Transverse colon (tissue), 4 donors: ENCODE data around the gene DICER1. TPM values are rescaled to one million over a fixed set of nuclear protein-coding genes. Genes with fewer than 3 reads are reported as not detected.

Experiments
- DNase-seq: peaks from one replicate; pipeline ENCODE4 v3.0.0-alpha.2; 2019
- H3K27ac ChIP-seq, 4 donors: fragments of 200-600 bp; sonication (generic); 2 replicates each; pipeline ENCODE4 v1.5.1; 2016 to 2018; ENCODE audit warnings: inconsistent platforms in 4 of 4
- H3K27me3 ChIP-seq: fragments of 200-600 bp; sonication (generic); 2 replicates; pipeline ENCODE4 v1.5.1; 2017; ENCODE audit warnings: inconsistent platforms
- H3K36me3 ChIP-seq, 4 donors: fragments of 200-600 bp; sonication (generic); 2 replicates each; pipeline ENCODE4 v1.5.1; 2017 to 2019; ENCODE audit warnings: inconsistent platforms in 4 of 4
- H3K4me1 ChIP-seq, 4 donors: fragments of 200-600 bp; sonication (generic); 2 replicates each; pipeline ENCODE4 v1.5.1; 2017 to 2020; ENCODE audit warnings: inconsistent platforms in 4 of 4
- H3K4me3 ChIP-seq, 4 donors: fragments of 200-600 bp; sonication (generic); 1 replicate in 1 of 4; 2 replicates in 3 of 4; pipeline versions ENCODE4 v1.5.1 to v1.6.1; 2017 to 2019; ENCODE audit warnings: inconsistent platforms in 4 of 4
- H3K9me3 ChIP-seq, 2 donors: fragments of 200-600 bp; sonication (generic); 2 replicates each; pipeline ENCODE4 v1.5.1; 2017 to 2019; ENCODE audit warnings: inconsistent platforms in 2 of 2
- EP300 ChIP-seq: sonication (generic); formaldehyde crosslinking; IDR thresholded peaks from one replicate; pipeline ENCODE4 v1.6.1; 2017; ENCODE audit warnings: antibody characterized with exemption, low read depth
- POLR2A ChIP-seq: fragments of 450-650 bp; IDR thresholded peaks from one replicate; pipeline ENCODE4 v1.6.1; 2016; ENCODE audit warnings: antibody characterized with exemption, mild to moderate bottlenecking, moderate library complexity
- POLR2AphosphoS5 ChIP-seq, 3 donors: sonication (generic); formaldehyde crosslinking; IDR thresholded peaks; one replicate each; pipeline ENCODE4 v1.6.1; 2016; ENCODE audit warnings: antibody characterized with exemption in 3 of 3
- WGBS, 2 donors: methylation state at CpG; one replicate each; pipeline ENCODE4 v1.1.5; 2018; ENCODE audit warnings: low coverage in 1 of 2; 5-methylcytosine and 5-hydroxymethylcytosine counted together
- in situ Hi-C, 4 donors: fragments of 200-750 bp; cut with MboI; loops; one replicate each; pipeline versions ENCODE4 v1.15.0 to v1.15.1; 2017; ENCODE audit warnings: low sequenced_read_pairs in 3 of 4, low pct_ligation_motif_present in 1 of 4, low pct_unique_long_range_greater_than_20kb in 1 of 4
- intact Hi-C: fragments of 100-400 bp; cut with DNase I; formaldehyde crosslinking; loops from one replicate; pipeline ENCODE4 v1.15.1; 2023; ENCODE audit warnings: low total_unique reads
- total RNA-seq, 4 donors: library from RNA; depleted of rRNA; stranded (reverse); fragments of >200 nt; gene quantifications; one replicate each; pipeline ENCODE4 v1.1.0, GENCODE V29; 2016
- TF ChIP-seq, protein P1 (sequence below), 5 experiments: fragments of 200-600 bp in 3 of 5; fragments of 450-650 bp in 2 of 5; sonication (generic) in 3 of 5; IDR thresholded peaks; 1 replicate in 2 of 5; 2 replicates in 3 of 5; pipeline ENCODE4 v1.5.1; 2016 to 2017; ENCODE audit warnings: antibody characterized with exemption in 5 of 5, inconsistent platforms in 3 of 5, mild to moderate bottlenecking in 2 of 5, moderate library complexity in 1 of 5

Gene DICER1
- total RNA-seq, 4 donors from 2014 or later: 45.6 to 102 (median 71.4) TPM

DNA sequence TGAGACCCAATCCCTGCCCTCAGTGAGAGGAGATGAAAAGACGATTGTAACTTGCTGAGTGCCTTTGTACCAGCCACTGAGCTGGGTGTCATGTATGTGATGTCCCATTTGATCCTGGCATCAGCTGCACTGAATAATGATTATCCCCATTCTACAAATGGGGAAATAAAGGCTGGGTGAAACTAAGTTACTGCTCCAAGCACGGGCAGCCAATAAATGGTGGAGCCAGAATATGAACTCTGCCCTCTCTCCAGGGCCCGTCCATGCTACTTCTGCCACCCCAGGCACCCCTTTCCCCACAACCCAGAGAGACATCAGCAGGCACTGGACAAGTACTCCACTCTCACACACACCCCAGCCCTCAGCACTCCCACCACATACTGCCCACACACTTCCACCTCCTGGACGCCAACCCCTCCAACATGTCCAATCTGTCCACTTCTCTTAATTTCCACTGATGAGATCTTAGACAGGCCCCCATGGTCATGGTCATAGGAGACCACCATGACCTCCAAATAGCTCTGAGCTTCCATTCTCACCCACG is 115.8 kb downstream of the DICER1 start:
- no peaks in the 10 kb centered on the region for H3K9me3 ChIP-seq
- no peak for DNase-seq
- no peaks in the 10 kb centered on the region for H3K36me3 ChIP-seq
- peak overlapping the region; percentile 13 to 58 (median 28) for H3K27ac ChIP-seq
- intact Hi-C loops: no loop called here
- no peak overlapping the region for H3K4me3 ChIP-seq
- H3K27me3 ChIP-seq: no peaks in the 10 kb centered on the region
- WGBS, 2 donors: 67 to 83% methylated on average over 2 to 5 of the region's 5 CpGs
- no peak for TF ChIP-seq POLR2A
- TF ChIP-seq, protein P1, sequence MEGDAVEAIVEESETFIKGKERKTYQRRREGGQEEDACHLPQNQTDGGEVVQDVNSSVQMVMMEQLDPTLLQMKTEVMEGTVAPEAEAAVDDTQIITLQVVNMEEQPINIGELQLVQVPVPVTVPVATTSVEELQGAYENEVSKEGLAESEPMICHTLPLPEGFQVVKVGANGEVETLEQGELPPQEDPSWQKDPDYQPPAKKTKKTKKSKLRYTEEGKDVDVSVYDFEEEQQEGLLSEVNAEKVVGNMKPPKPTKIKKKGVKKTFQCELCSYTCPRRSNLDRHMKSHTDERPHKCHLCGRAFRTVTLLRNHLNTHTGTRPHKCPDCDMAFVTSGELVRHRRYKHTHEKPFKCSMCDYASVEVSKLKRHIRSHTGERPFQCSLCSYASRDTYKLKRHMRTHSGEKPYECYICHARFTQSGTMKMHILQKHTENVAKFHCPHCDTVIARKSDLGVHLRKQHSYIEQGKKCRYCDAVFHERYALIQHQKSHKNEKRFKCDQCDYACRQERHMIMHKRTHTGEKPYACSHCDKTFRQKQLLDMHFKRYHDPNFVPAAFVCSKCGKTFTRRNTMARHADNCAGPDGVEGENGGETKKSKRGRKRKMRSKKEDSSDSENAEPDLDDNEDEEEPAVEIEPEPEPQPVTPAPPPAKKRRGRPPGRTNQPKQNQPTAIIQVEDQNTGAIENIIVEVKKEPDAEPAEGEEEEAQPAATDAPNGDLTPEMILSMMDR (IDR thresholded peaks at IDR 0.05): no peak
- no peak for TF ChIP-seq POLR2AphosphoS5 (IDR thresholded peaks at IDR 0.05)
- no peak for TF ChIP-seq EP300
- in situ Hi-C loops: no loop called here
- H3K4me1 ChIP-seq: peaks cover 0 to 4% (median 1%) of the 10 kb centered on the region in 4 donors

DNA sequence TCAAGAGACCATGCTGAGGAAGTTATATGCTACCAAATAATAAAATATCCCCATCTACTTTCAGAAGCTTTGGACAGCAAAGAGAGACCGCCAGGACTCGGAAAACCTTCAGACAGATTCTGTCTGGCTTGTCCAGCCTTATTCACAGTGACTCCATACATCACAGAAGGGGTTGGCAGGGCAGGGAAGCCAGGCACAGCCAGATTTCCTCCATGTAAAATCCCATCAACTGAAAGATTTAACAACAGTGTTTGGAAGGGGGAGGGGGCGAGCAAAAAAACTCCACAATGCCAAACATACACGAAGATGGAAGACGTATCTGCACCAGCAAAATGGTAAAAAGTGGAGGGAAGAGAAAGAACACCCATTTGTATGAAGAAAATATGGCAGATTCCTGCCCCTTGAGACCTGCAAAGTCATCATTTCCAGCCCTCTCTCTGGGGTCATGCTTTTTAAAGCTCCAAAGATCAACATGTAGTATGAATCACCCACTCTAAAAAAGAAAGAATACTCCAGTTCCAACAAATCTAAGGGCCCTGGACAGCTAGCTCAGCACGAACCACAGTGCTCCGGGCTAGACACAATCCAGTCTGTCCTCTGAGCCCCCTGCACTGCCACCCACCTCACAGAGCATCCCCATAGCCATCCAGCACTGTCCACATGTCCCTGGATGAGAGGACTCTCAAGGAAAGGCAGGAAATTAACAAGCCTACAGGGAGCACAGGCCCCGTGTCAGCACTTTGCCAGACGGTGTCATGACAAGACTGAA is 116.4 kb downstream of the DICER1 start:
- Histone ChIP-seq H3K36me3 (no peaks in the 10 kb centered on the region), H3K27me3 (no peaks in the 10 kb centered on the region), H3K9me3 (no peaks in the 10 kb centered on the region), H3K4me1 (no peaks in the 10 kb centered on the region), H3K4me3 (no peak overlapping the region), H3K27ac (peak overlapping the region; percentile 18 to 58 (median 28))
- TF ChIP-seq POLR2AphosphoS5 (IDR thresholded peaks at IDR 0.05): peak in 1 of 3 donors; percentile 20
- TF ChIP-seq, protein P1 (IDR thresholded peaks at IDR 0.05): no peak
- intact Hi-C loops (no loop called here), in situ Hi-C loops (no loop called here)
- WGBS, 2 donors: 59 to 68% methylated on average over 5 to 9 of the region's 9 CpGs
- no peak for DNase-seq

DNA sequence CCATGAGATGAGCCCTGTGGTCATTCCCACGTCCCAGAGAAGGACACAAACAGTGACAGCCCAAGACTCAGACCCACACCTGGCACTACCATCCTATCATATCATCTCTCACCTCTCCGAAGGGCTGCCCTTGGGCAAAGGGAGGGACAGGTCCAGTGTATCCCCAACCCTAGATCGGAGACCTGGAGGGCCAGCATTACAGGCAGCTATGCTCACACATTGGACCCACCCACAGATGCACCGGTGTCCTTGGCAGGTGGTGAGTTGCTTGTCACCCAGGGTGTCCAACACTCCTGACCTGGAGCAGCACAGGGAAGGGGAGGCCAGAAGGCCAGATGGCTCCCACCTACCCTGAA is 117.4 kb downstream of the DICER1 start:
- Histone ChIP-seq H3K4me1 (no peaks in the 10 kb centered on the region), H3K9me3 (no peaks in the 10 kb centered on the region), H3K27ac (no peak overlapping the region), H3K27me3 (no peaks in the 10 kb centered on the region), H3K4me3 (no peak overlapping the region), H3K36me3 (no peaks in the 10 kb centered on the region)
- DNase-seq: no peak
- intact Hi-C loops: no loop called here
- in situ Hi-C loops: no loop called here
- 60 to 71% methylated on average over 1 to 3 of the region's 4 CpGs for WGBS, 2 donors
- TF ChIP-seq, protein P1 (IDR thresholded peaks at IDR 0.05): no peak
- no peak for TF ChIP-seq POLR2A
- no peak for TF ChIP-seq EP300
- TF ChIP-seq POLR2AphosphoS5 (IDR thresholded peaks at IDR 0.05): no peak

DNA sequence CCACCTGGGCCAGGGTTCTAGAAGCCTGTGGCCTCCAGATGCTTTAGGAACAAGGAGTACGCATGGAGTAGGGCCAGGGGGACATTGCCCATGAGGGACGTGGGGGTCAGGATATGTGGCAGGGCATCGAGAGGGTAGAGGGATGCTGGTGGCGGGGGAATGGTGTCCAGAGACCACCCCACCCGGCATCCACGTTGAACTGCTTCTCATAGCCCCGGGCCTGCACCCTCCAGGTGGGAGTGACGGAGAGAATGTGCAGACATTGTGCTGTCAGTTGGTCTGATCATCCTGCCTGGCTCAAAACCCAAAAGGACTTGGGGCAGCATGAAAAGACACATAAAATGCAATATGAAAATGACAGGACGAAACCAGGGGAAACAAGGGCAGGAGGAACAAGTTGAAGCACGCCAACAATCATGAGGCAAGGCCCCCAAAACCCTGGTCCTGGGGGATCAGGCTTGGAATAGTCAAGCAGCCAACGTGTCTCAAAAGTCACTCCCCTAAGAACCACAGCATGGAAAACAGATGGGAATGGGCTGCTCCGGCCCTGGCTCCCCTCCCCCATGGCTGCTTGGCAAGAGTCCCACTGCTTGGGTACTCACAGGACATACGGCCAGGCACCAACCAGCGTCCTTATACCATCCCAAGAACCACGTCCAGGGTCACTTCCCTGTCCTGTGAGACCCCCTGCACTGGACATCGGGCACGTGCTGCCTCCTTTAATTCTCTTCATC is 117.9 kb downstream of the DICER1 start:
- H3K4me3 ChIP-seq: no peak overlapping the region
- no peaks in the 10 kb centered on the region for H3K9me3 ChIP-seq
- H3K27ac ChIP-seq: no peak overlapping the region
- intact Hi-C loops (no loop called here), in situ Hi-C loops (no loop called here)
- H3K27me3 ChIP-seq: no peaks in the 10 kb centered on the region
- WGBS, 2 donors: 69 to 80% methylated on average over 15 to 17 of the region's 17 CpGs
- no peaks in the 10 kb centered on the region for H3K36me3 ChIP-seq
- H3K4me1 ChIP-seq: no peaks in the 10 kb centered on the region
- TF ChIP-seq POLR2AphosphoS5 (IDR thresholded peaks at IDR 0.05) (no peak), EP300 (no peak), POLR2A (no peak)
- TF ChIP-seq, protein P1 (IDR thresholded peaks at IDR 0.05): no peak
- DNase-seq: no peak
